Activated T-cell treated with anti-CD3 and anti-CD28 coated beads, Interleukin-2, amount 50 U/mL, for 72 hours (primary cell): ENCODE results near the gene PCLO. TPM values are rescaled to one million over a fixed set of nuclear protein-coding genes. Genes with fewer than 3 reads are reported as not detected.

Experiments
- ATAC-seq, 2 donors: fragments of 150-1000 bp; cut with Tn5 transposase; replicated peaks in 1 of 2; 2 replicates each; pipeline ENCODE4 v1.10.0; 2021; ENCODE audit warnings: moderate library complexity in 2 of 2, mild to moderate bottlenecking in 1 of 2
- DNase-seq, 2 donors: peaks; one replicate each; pipeline ENCODE4 v3.0.0; 2021 to 2022; ENCODE audit warnings: mixed read lengths in 1 of 2
- H3K27ac Mint-ChIP-seq: one replicate; pipeline ENCODE4 v1.8.0; 2022; ENCODE audit warnings: mild to moderate bottlenecking, moderate library complexity, mixed read lengths
- H3K27me3 Mint-ChIP-seq: one replicate; pipeline ENCODE4 v1.8.0; 2022; ENCODE audit warnings: low read depth, mixed read lengths
- H3K36me3 Mint-ChIP-seq, 2 donors: one replicate each; pipeline ENCODE4 v1.8.0; 2022; ENCODE audit warnings: mixed read lengths in 2 of 2, mild to moderate bottlenecking in 1 of 2; ENCODE audit not compliant: insufficient read depth in 2 of 2
- H3K4me1 Mint-ChIP-seq: one replicate; pipeline ENCODE4 v1.8.0; 2022; ENCODE audit warnings: low read depth, mixed read lengths
- H3K4me3 Mint-ChIP-seq, 2 donors: one replicate each; pipeline ENCODE4 v1.8.0; 2022; ENCODE audit warnings: mild to moderate bottlenecking in 2 of 2, mixed read lengths in 2 of 2, moderate library complexity in 2 of 2
- H3K9me3 Mint-ChIP-seq, 2 donors: one replicate each; pipeline ENCODE4 v1.8.0; 2022; ENCODE audit warnings: mixed read lengths in 2 of 2
- total RNA-seq, 2 donors: library from RNA; stranded (reverse); gene quantifications; one replicate each; pipeline ENCODE4 v1.2.3, GENCODE V29; 2022

Gene PCLO
- total RNA-seq, 2 donors from 2014 or later: 0.02 to 0.22 TPM

- H3K4me3 Mint-ChIP-seq: no peak overlapping the region
- no peaks in the 10 kb centered on the region for H3K4me1 Mint-ChIP-seq
- peaks cover 21% of the 10 kb centered on the region for H3K27me3 Mint-ChIP-seq
- DNase-seq: no peak
- H3K27ac Mint-ChIP-seq: no peak overlapping the region
- H3K9me3 Mint-ChIP-seq: no peaks in the 10 kb centered on the region
- no peak for ATAC-seq
- no peaks in the 10 kb centered on the region for H3K36me3 Mint-ChIP-seq
Measured at GRCh38 chr7:83161186-83161585, 1.5 kb downstream of the PCLO start.

GRCh38 chr7:83159731-83160130 lies 3.0 kb downstream of the PCLO start:
- peaks cover 0 to 2% of the 10 kb centered on the region in 2 donors for H3K36me3 Mint-ChIP-seq
- no peaks in the 10 kb centered on the region for H3K4me1 Mint-ChIP-seq
- H3K27me3 Mint-ChIP-seq: peaks cover 21% of the 10 kb centered on the region
- no peak overlapping the region for H3K27ac Mint-ChIP-seq
- H3K4me3 Mint-ChIP-seq: no peak overlapping the region
- DNase-seq (no peak), ATAC-seq (no peak)
- H3K9me3 Mint-ChIP-seq: peaks cover 0 to 3% of the 10 kb centered on the region in 2 donors

- DNase-seq (no peak), ATAC-seq (no peak)
- peaks cover 9% of the 10 kb centered on the region for H3K27me3 Mint-ChIP-seq
- H3K4me3 Mint-ChIP-seq: no peak overlapping the region
- H3K36me3 Mint-ChIP-seq: peaks cover 0 to 4% of the 10 kb centered on the region in 2 donors
- no peaks in the 10 kb centered on the region for H3K4me1 Mint-ChIP-seq
- peaks cover 0 to 9% of the 10 kb centered on the region in 2 donors for H3K9me3 Mint-ChIP-seq
- H3K27ac Mint-ChIP-seq: no peak overlapping the region
Measured at GRCh38 chr7:83156006-83156405, 6.7 kb downstream of the PCLO start.

- H3K36me3 Mint-ChIP-seq: peaks cover 0 to 4% of the 10 kb centered on the region in 2 donors
- no peaks in the 10 kb centered on the region for H3K4me1 Mint-ChIP-seq
- H3K27ac Mint-ChIP-seq: no peak overlapping the region
- H3K9me3 Mint-ChIP-seq: peaks cover 2 to 9% of the 10 kb centered on the region in 2 donors
- peaks cover 5% of the 10 kb centered on the region for H3K27me3 Mint-ChIP-seq
- no peak for DNase-seq
- no peak overlapping the region for H3K4me3 Mint-ChIP-seq
- ATAC-seq: no peak
Measured at GRCh38 chr7:83155407-83155806, 7.3 kb downstream of the PCLO start.

- H3K9me3 Mint-ChIP-seq: peaks cover 2 to 9% of the 10 kb centered on the region in 2 donors
- no peak overlapping the region for H3K27ac Mint-ChIP-seq
- H3K27me3 Mint-ChIP-seq: no peaks in the 10 kb centered on the region
- DNase-seq (no peak), ATAC-seq (no peak)
- peaks cover 0 to 4% of the 10 kb centered on the region in 2 donors for H3K36me3 Mint-ChIP-seq
- no peaks in the 10 kb centered on the region for H3K4me1 Mint-ChIP-seq
- no peak overlapping the region for H3K4me3 Mint-ChIP-seq
Measured at GRCh38 chr7:83153419-83153818, 9.3 kb downstream of the PCLO start.

- no peak for ATAC-seq
- no peaks in the 10 kb centered on the region for H3K4me1 Mint-ChIP-seq
- H3K27me3 Mint-ChIP-seq: no peaks in the 10 kb centered on the region
- no peak overlapping the region for H3K4me3 Mint-ChIP-seq
- peaks cover 0 to 4% of the 10 kb centered on the region in 2 donors for H3K36me3 Mint-ChIP-seq
- H3K27ac Mint-ChIP-seq: no peak overlapping the region
- DNase-seq: no peak
- H3K9me3 Mint-ChIP-seq: peaks cover 2 to 7% of the 10 kb centered on the region in 2 donors
Measured at GRCh38 chr7:83150310-83150709, 12.4 kb downstream of the PCLO start.

GRCh38 chr7:83149466-83149865 lies 13.2 kb downstream of the PCLO start:
- H3K4me3 Mint-ChIP-seq: no peak overlapping the region
- H3K27ac Mint-ChIP-seq: peak overlapping the region; percentile 24
- H3K4me1 Mint-ChIP-seq: no peaks in the 10 kb centered on the region
- no peaks in the 10 kb centered on the region for H3K36me3 Mint-ChIP-seq
- peaks cover 2 to 3% of the 10 kb centered on the region in 2 donors for H3K9me3 Mint-ChIP-seq
- H3K27me3 Mint-ChIP-seq: no peaks in the 10 kb centered on the region
- ATAC-seq (no peak), DNase-seq (no peak)

- H3K36me3 Mint-ChIP-seq: no peaks in the 10 kb centered on the region
- DNase-seq (no peak), ATAC-seq (no peak)
- no peaks in the 10 kb centered on the region for H3K27me3 Mint-ChIP-seq
- H3K9me3 Mint-ChIP-seq: peaks cover 2 to 3% of the 10 kb centered on the region in 2 donors
- H3K4me3 Mint-ChIP-seq: no peak overlapping the region
- no peak overlapping the region for H3K27ac Mint-ChIP-seq
- no peaks in the 10 kb centered on the region for H3K4me1 Mint-ChIP-seq
Measured at GRCh38 chr7:83148776-83149175, 13.9 kb downstream of the PCLO start.

- Mint-ChIP-seq H3K27me3 (no peaks in the 10 kb centered on the region), H3K27ac (no peak overlapping the region), H3K9me3 (peaks cover 4% of the 10 kb centered on the region in 2 donors), H3K4me3 (no peak overlapping the region), H3K36me3 (no peaks in the 10 kb centered on the region), H3K4me1 (no peaks in the 10 kb centered on the region)
- DNase-seq: no peak
- no peak for ATAC-seq
Measured at GRCh38 chr7:83143107-83143506, 19.6 kb downstream of the PCLO start.

- Mint-ChIP-seq H3K36me3 (no peaks in the 10 kb centered on the region), H3K4me3 (no peak overlapping the region), H3K27ac (no peak overlapping the region), H3K4me1 (no peaks in the 10 kb centered on the region), H3K27me3 (no peaks in the 10 kb centered on the region), H3K9me3 (peaks cover 4 to 5% of the 10 kb centered on the region in 2 donors)
- no peak for ATAC-seq
- no peak for DNase-seq
Measured at GRCh38 chr7:83142365-83142764, 20.3 kb downstream of the PCLO start.

GRCh38 chr7:83141927-83142326 lies 20.8 kb downstream of the PCLO start:
- Mint-ChIP-seq H3K36me3 (no peaks in the 10 kb centered on the region), H3K27ac (no peak overlapping the region), H3K4me1 (no peaks in the 10 kb centered on the region), H3K9me3 (peaks cover 4 to 5% of the 10 kb centered on the region in 2 donors), H3K4me3 (no peak overlapping the region), H3K27me3 (no peaks in the 10 kb centered on the region)
- DNase-seq (no peak), ATAC-seq (no peak)

GRCh38 chr7:83130623-83131545 lies 31.8 kb downstream of the PCLO start:
- H3K27ac Mint-ChIP-seq: no peak overlapping the region
- H3K4me1 Mint-ChIP-seq: no peaks in the 10 kb centered on the region
- peaks cover 0 to 3% of the 10 kb centered on the region in 2 donors for H3K9me3 Mint-ChIP-seq
- H3K27me3 Mint-ChIP-seq: no peaks in the 10 kb centered on the region
- H3K4me3 Mint-ChIP-seq: no peak overlapping the region
- H3K36me3 Mint-ChIP-seq: no peaks in the 10 kb centered on the region
- DNase-seq (no peak), ATAC-seq (no peak)

GRCh38 chr7:83130191-83130590 lies 32.5 kb downstream of the PCLO start:
- Mint-ChIP-seq H3K27me3 (no peaks in the 10 kb centered on the region), H3K27ac (no peak overlapping the region), H3K4me3 (no peak overlapping the region), H3K9me3 (peaks cover 0 to 3% of the 10 kb centered on the region in 2 donors), H3K36me3 (no peaks in the 10 kb centered on the region), H3K4me1 (no peaks in the 10 kb centered on the region)
- no peak for DNase-seq
- ATAC-seq: no peak

- Mint-ChIP-seq H3K4me3 (no peak overlapping the region), H3K36me3 (peaks cover 6 to 7% of the 10 kb centered on the region in 2 donors), H3K4me1 (no peaks in the 10 kb centered on the region), H3K27ac (no peak overlapping the region), H3K9me3 (peaks cover 6 to 8% of the 10 kb centered on the region in 2 donors), H3K27me3 (no peaks in the 10 kb centered on the region)
- no peak for DNase-seq
- no peak for ATAC-seq
Measured at GRCh38 chr7:83119494-83119893, 43.2 kb downstream of the PCLO start.
